Stimulated activated CD8-positive, alpha-beta memory T cell treated with anti-CD3 and anti-CD28 coated beads, Interleukin-4, amount 100 ng/mL, for 4 hours (primary cell): ENCODE results near the gene CUEDC1.
"Not testable (repeated sequence)": the region's sequence is repeated elsewhere in the genome, so short reads cannot be mapped to it uniquely, and the experiment has no call there.

Experiments used
- DNase-seq, 2 donors: peaks; one replicate each; pipeline ENCODE4 v3.0.0-alpha.2; 2020; ENCODE audit warnings: low read depth in 2 of 2, low spot score in 1 of 2

The CUEDC1 gene

DNA sequence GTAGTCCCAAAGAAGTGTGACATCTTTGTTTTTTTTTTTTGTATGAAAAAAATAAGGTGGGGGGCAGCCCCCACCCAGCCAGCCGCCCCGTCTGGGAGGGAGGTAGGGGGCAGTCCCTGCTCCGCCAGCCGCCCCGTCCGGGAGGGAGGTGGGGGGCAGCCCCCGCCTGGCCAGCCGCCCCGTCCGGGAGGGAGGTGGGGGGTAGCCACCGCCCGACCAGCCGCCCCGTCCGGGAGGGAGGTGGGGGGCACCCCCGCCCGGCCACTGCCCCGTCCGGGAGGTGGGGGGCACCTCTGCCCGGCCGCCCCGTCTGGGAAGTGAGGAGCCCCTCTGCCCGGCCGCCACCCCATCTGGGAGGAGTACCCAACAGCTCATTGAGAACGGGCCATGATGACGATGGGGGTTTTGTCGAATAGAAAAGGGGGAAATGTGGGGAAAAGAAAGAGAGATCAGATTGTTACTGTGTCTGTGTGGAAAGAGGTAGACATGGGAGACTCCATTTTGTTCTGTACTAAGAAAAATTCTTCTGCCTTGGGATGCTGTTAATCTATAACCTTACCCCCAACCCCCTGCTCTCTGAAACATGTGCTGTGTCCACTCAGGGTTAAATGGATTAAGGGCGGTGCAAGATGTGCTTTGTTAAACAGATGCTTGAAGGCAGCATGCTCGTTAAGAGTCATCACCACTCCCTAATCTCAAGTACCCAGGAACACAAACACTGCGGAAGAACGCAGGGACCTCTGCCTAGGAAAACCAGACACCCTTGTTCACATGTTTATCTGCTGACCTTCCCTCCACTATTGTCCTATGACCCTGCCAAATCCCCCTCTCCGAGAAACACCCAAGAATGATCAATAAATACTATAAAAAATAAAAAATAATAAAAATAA is 108.9 kb downstream of the CUEDC1 start:
- not testable (repeated sequence) for DNase-seq

DNA sequence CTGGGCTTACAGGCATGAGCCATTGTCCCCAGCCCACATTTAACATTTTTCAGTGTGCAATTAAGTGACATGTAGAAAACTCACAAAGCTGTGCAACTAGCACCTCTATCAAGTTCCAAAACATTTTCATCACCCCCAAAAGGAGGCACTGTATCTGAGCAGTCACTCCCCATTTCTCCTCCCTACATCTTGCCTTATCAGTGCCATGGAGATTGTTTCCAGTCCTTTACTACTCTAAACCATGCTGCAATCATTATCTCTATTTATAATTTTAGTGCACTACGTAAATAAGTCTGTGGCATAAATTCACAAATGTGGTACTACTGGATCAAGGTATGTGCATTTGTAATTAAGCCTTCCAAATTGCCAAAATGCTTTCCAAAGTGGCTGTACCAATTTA is 112.9 kb downstream of the CUEDC1 start:
- DNase-seq, result no peak

DNA sequence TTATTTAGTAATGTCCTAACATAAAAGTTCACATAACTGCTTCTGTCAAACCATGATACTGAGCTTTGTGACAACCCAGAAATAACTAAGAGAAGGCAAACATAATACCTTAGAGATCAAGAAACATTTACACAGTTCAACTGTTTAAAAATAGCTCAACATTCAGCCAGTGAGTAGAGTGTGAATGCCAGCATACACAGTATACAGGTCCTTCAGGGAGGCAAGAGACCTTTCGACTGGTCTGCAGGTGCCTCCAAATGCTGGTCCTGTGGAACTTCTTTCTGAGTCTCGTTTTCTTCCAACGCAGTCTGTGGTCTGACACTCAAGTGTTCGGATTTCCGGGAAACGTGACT is 115.7 kb downstream of the CUEDC1 start:
- DNase-seq, result no peak

DNA sequence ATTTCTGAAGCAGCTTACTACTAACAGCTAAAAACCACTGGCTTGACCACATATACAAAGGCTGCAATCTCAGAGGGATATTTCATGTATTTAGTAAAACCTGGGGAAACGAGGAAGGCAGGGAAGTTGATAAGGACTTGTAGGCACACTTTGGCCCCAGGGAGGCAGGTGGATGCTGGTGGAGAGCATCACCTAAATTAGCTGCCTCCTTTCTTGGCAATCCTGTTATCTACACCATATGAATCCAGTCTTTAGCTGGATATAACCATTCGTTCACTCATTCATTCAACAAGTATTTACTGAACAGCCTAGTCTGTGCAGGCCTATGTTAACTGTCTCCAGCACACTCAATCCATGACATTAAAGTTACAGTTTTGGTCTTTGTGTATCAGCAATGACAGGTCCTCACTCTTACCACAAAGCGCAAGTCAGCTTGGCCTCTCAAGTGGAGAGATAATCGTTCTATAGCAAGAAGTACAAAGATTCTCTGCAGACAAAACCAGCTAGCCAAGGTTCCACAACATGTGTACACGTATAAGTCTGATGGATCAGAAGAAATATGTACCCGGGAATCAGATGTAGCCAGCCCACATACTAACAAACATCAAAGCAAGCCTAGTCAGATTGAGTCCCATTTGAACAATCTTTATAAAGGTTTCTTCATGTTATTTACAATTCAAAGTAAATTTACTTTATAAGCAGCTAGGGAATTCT is 116.2 kb downstream of the CUEDC1 start:
- no peak for DNase-seq

DNA sequence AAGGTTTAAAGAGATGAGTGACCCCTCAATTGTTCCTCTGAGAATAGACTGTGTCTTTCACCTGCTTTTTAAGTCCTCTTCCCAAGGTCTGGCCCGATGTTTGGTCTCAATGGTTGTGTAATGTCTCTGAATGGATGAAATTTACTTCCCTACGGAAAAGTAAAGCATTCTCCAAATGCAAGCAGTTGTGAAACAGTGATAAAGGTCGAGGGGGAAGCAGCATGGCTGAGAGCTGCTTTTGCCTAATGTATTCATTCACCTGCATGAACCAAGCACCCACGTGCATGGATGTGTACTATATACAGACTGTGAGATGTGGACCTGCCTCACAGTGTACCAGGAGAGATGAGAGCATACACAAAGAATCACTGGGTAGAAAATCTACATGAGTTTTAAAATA is 116.8 kb downstream of the CUEDC1 start:
- no peak for DNase-seq

DNA sequence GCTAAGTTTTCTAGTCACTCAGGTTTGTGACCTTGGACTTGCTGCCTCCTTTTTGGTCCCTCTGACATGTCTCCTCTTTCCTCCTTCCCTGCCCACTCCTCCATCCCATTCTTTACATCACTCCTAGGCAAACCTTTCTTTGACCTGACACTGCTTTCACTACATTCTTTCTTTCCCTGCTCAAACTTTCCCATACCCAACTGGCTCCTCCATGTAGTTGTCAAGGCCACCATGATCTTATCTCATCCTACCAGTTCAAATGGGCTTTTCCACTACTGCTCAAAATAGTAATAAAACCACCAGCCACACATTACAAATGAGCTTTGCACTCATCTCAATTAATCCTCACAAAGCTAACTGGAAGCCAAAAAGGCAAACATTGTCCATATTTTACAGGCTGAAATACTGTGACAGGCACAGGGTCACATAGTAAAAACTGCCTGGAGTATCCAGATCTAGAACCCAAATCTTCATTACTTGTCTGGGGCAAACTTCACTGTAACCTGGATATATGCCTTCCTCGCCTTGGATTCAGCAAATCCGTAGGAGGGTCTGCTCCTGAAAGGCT is 119.8 kb downstream of the CUEDC1 start:
- DNase-seq, result no peak

DNA sequence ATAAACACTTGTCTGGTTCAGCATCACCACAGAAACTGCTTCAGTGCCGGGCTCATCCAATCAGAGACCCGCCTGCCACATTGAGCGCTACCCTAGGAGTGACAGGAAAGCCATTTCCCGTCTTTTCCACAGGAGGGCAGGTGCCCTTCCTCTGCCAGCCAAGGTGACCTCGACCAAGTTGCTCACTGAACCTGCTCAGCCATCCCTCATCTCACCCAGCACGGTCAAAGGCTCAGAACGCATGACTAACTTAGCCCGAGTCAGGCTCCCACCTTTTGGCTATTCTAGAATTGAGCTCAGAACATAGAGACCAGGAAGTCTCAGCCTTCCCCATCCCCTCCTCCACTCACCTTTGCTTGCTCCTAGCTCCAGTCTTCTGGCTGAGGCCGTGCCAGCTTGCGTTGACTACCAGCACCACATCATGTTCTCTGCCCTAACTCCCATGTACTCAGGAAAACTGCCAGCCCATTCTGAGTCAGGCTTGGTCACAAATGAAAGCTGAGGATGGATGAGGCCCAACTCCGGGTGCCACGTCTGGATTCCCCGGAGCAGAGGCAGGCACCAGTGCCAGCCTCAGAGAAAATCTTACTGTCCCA is 121.0 kb downstream of the CUEDC1 start:
- DNase-seq, result no peak

DNA sequence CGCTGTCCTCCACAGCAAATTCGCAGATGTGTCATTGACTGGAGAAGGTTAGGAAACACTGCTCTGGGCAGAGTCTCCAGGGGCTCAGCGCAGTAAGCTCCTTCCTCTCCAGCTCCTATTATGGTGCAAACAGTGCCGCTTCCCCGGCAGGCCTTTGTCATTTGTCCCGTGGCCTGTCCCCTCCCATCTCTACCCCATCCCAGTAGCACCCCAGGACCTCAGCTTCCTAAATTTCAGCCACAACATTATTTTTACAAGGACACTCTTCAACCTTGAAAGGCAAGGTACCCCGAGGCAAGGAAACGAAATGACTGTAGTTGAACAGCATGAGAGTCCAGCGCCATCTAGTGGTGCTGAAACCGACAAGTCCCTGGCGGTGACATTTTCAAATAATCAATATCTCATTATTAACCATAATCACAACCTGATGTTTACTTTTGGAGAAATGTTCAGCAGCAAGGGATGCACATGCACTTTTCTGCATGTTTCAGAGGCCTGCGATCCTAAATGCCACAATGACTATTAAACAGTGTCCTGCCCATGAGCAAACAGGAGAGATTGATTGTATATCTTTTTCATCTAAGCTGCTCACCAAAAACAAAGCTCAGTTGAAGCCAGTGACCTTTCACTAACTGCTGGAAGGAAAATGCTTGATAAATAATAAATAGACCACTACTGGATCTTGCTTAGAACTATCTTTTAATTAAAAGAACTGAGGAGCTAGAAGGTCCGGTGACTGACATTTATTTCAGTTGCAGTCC is 121.9 kb downstream of the CUEDC1 start:
- DNase-seq, result peak; percentile 34 to 42

DNA sequence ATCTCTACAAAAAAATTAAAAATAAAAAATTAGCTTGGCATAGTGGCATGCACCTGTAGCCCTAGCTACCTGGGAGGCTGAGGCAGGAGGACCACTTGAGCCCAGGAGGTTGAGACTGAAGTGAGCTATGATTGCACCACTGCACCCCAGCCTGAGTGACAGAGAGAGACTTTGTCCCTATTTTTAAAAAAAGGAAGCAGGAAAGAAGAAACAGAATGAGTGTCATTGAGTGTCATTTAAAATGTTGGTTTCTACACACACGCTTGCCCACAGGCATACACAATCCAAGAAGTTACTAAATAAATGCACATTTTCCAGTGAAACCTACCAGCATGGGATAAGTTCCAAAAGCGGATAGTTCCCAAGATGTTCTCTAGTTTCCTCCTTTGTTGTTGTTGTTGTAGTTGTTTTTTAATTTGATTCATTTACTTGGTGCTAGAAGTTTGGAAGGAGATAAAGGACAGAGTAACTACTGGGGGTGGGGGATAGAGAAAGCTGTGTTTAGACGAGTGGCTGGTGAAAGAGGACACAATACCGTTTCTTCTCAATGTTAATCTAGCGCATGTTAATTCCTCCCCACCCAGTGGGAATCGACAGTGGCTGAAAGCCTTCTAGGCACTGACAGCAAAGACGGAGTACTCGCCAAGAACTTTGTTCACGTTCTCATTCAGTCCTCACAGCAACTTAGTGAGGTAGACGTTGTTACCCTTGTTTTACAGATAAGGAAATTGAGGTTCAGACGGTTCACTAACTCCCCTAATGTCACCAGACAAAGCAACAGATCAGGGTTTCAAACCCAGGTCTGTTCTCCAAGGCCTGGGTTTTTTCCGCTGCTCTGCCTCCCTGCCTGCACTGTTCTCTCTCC is 122.7 kb downstream of the CUEDC1 start:
- DNase-seq, result no peak

DNA sequence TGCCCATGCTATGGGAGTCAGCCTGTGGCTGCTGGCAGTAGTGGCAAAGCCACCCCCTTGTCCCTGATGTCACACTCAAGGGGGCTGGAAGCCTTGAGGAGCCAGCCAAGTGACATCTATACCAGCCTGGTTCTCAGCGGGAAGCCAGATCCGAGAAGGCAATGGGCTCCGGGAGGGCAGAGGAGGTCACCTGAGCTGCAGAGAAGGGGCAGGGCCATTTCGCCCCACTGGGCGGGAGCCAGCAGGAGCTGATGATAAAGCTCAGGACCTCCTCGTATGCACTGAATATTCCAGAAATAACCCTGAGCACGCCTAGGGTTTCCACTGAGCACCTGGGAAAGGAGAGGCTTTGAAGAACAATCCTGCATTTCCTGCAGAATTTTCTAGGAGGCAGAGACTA is 124.3 kb downstream of the CUEDC1 start:
- DNase-seq, result no peak

DNA sequence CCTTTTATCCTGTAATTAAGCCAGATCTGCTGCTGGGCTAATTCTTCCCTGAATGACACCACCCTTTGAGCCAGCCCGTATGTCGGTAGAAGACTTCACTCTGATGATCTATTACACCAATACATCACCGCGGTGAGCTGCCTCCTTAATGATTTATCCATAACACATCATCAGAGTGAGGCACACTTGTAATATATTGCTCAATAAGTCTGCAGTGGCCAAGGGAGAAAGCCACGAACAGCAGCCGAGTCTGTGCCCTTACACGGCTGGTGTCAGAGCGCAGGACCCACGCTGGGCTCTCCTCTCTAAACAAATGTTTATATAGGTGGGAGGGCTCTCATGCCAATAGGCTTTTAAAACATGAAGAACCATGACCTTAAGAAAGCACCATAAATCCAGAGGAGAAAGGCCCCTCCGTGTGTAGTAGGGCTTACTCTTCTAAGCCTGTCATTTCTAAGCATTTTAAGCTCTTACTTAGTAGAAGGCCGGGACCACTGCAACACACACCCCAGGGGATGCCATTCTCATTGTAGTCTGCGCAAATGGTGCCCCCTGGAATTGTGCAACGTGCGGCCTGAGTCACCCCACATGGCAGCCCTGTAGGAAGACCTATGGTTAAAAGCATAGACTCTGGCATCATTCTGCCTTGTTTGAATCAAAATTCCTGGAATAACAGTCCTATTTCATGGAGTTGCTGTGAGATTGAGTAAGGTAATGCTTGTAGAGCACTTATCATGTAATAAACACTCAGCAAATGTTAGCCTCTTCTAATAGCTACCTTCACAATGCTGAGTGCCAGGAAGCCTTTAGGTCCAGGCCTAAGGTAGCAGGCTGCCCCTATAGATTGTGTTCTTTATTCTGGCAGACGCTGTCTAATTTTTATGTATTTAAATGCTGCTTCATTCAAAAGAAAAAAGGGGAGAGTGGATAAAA is 131.5 kb downstream of the CUEDC1 start:
- no peak for DNase-seq

DNA sequence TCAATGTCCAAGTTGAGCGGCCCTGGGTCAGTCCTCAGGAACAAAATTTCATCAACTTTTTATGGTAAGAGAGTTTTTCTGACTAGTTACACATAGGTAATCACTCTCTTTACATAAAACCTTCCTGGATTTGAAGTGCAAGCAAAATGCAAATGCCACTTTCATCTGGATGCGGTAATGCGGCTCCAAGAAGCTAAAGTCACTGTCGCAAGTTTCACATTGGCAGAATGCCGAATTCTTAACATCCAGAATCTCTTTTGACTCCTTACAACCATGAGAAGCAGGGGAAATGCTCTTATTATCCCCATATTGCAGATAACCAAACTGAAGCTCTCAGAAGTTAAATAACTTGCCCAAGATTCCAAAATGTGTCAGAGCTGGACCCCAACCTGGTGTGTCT is 135.3 kb downstream of the CUEDC1 start:
- DNase-seq, result no peak

DNA sequence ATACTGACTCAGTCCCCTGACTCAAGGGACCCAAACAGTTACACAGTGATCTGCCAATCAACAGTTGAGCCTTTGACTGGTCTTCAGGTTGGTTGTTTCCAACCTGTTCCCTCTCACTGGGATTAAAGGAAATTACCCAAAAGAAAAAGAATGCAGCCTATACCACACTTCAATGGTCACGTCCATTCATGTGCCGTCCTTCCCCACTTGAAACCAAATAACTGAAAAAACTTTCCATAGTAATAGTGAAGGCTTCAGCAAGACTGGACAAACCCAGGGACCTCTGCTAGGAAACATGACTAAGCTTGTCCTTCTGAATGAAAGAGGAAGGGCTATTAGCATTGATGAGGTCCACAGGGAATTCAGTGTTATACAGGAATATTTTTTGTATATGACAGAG is 135.9 kb downstream of the CUEDC1 start:
- DNase-seq, result no peak

DNA sequence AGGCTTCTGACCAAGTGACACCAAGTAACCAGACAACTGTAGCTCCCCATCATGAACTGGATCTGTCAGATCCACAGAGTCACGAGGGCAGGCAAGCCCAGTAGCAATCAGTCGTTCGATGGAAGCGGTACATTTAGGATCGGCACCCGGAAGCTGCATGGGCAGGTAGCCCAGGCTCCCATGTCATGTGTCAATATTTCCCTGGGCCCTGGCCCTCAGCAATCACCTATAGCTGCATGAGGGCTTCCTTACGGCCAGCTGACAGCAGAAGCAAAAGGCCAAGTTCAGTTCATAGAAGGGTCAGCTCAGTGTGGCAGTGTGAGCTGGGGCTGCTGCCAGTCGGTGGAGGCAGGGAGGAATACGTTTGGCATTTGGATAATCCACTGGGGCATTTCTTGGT is 137.1 kb downstream of the CUEDC1 start:
- DNase-seq, result no peak

DNA sequence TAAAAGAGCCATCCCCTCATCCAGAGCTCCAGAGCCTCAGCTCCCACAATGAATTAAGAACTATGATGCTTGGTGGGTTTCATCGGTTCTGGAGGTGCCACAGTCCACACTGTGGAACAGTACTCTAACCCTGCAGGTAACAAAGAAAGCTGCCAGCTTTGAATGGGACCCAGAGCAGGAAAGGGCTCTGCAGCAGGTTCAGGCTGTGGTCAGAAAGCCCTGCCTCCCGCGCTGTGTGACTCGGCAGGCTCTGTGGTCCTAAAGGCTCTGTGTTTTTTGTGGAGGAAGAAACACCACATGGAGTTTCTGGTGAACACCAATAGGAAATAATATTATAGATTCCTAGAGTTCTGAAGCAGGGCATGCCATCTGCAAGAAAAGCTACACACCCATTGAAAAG is 137.9 kb downstream of the CUEDC1 start:
- no peak for DNase-seq

DNA sequence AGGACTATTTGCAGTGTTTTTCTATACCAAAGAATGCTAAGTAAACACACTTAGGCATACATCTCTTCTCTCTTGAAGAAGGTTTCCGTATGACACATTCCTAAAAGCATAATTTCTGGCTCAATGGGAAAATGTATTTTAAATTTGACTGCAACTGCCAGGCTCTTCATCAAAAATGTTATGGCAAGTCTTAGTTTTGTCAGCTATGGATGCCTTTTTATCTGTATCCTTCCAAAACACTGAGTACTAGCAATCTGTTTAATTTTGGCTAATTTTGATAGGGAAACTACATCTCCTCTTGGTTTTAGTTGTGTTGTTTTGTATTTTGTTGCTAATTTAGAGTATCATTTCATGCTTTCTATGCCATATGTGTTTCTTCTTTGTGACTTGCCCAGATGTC is 140.8 kb downstream of the CUEDC1 start:
- DNase-seq, result no peak

DNA sequence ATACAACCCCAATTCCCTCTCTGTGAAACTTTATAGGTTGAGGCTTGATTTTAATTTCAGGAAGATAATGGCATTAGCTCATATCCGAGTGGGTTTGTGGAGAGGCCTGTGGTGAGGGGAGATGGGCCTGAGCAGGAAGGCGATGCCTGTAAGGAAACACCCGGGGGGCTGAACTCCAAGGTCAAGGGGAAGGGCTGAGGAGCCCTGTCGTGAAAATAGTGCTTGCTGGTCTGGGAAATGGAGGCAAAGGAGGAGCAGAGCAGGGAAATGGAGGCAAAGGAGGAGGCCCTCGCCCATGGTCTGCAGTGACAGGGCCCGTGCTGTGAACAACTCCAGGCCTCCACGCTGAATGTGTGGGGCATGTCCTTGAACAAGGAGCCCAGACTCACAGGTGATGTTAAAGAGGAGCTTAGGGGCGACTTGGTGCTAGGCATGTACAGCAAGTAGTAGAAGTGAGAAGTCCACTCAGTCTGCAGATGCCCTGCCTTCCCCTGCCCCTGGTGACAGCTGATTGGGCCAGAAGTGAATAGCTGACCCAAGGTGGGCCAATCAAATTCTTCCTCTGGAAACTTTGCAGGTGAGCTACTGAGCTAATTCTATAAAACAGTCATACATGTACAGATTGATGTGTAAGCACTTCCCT is 143.5 kb downstream of the CUEDC1 start:
- DNase-seq, result no peak
